HG02678 (cell line): ENCODE measurements around the gene LCE3E.
"Not testable (repeated sequence)": the region's sequence is repeated elsewhere in the genome, so short reads cannot be mapped to it uniquely, and the experiment has no call there.

ENCODE experiments used
- ATAC-seq: cut with Tn5 transposase; IDR thresholded peaks from one replicate; pipeline ENCODE4 v1.9.1; 2021; ENCODE audit warnings: mild to moderate bottlenecking, moderate library complexity; ENCODE audit not compliant: unreplicated experiment

The LCE3E gene, protein sequence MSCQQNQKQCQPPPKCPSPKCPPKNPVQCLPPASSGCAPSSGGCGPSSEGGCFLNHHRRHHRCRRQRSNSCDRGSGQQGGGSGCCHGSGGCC

DNA sequence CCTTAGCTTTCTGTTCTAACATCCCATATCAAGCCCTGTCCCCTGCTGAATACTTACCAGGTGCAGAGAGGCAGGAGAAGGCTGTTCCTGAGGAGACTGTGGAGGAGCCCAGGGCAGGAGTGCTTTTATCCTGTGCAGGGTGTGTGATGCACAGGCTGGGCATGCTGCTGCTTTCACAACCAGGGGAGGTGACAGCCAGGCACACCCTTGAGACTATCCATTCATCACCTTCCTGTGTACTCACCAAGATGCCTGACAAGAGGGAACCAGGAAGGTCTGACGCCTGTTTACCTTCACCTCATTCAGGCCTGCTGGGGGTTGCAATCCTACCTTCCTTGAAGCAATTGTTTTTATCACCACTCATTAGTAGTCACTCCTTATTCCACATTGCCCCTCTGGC lies at the start of gene LCE3E:
Gene LCE3E (minus strand): TSS at position 100 of the 400 bp plus-strand sequence. CDS start 572 bp downstream, outside the sequence.
- ATAC-seq, result no peak

DNA sequence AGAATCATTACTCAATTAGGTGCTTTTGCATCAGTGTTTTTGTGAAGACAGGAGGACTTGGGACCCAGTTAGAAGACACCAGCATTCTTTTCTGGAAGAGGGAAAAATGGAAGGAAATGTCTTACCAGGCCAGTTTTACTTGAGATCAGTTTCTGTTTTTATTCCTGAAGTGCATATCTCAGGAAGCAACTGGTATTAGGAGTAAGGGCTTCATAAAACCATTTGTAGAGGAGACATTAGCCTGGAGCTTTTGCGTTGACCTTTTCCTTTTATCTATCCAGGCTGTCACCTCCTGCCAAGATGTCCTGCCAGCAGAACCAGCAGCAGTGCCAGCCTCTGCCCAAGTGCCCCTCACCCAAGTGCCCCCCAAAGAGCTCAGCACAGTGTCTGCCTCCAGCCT lies 46.9 kb upstream of the LCE3E start, which contains the start of gene LCE3B:
Gene LCE3B (plus strand): TSS at position 301 of the 400 bp plus-strand sequence. CDS start 0 bp downstream, at position 301.
- ATAC-seq, result no peak

DNA sequence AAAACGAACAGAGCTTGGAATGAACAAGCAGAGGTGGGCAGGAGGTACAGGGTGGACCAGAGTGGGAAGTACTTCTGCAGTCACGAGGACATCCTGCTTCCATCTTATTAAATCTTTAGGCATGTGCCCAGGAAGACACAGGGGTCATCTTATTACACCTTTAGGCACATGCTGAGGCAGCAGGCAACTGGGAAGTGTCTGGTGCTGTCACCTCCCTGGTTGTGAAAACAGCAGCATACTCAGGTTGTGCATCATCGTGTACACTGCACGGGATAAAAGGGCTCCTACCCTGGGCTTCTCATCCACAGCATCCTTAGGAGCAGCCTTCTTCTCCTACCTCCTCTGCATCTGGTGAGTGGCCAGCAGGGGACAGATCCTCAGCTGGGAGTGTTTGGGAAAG lies 33.4 kb upstream of the LCE3E start, which contains the start of gene LCE3C:
Gene LCE3C (plus strand): TSS at position 301 of the 400 bp plus-strand sequence. CDS start 498 bp downstream, outside the sequence.
- ATAC-seq, result no peak

DNA sequence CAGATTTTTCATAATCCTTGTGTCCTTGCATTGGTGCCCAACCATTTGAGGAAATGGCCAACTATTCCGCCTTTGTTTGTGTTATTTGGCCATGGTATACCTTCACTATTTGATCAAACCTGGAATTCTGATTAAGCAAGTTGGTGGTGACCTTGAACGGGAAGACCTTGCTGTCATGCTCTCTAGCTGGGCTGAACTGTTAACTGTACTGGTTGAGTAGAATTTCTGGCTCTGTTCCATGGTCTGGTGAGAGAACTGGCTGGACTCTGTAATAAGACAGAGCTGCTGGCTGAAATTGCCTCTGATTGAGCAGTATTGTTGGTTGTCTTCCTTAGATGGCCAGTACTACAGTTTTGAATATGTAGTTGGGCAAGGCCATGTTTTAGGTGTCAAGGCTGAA lies 30.4 kb upstream of the LCE3E start:
- ATAC-seq, result no peak

DNA sequence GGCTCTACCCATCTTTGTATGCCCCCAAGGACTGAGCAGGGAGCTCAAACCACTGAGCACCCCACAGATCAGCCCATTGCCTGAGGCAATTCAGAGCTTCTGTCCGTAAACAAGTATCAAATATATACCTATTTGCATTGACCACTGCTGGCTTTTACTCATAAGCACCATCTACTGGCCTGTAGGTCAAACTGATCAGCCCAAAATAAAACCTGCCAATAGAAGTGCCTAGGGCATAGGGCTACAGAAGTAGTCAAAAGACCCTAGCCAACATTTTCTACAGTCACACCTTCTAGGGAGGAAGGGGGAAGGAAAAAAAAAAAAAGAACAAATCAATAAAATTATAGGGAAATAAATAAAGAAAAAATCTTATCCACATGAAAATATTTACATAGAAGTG lies 19.0 kb upstream of the LCE3E start:
- no peak for ATAC-seq

DNA sequence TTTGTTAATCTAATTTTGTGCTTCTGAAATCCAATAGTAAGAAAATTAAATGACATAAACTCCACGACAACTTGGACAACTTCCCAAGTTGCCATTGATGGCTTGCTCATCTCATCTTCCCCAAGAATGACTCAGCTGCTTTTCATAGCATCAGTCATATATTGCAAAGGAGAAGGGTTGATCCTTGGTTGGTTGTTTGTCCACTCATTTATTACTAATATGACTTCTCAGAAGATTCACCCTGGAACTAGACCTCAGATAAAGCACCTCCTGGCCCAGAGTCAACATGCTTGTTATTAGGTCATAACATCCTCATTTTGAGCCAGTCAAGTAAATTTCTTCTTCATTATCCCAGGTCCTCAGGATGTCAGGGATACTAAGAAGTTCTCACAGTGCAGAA lies 16.1 kb upstream of the LCE3E start:
- no peak for ATAC-seq

DNA sequence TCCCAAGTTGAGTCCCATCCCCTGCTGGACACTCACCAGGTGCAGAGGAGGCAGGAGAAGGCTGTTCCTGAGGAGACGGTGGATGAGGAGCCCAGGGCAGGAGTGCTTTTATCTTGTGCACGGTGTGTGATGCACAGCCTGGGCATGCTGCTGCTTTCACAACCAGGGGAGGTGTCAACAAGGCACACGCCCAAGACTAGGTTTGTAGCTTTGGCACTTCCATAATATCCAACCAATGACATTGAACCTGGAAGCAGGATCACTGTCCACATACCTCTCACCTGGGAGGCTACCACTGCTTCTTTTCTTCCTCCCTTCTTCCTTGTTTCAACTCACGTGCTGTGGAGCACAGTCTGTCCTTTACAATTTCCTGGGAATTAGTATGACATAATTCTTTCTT lies 13.9 kb upstream of the LCE3E start, which contains the start of gene LCE3D:
Gene LCE3D (minus strand): TSS at position 84 of the 400 bp plus-strand sequence. CDS start 580 bp downstream, outside the sequence.
- no peak for ATAC-seq

DNA sequence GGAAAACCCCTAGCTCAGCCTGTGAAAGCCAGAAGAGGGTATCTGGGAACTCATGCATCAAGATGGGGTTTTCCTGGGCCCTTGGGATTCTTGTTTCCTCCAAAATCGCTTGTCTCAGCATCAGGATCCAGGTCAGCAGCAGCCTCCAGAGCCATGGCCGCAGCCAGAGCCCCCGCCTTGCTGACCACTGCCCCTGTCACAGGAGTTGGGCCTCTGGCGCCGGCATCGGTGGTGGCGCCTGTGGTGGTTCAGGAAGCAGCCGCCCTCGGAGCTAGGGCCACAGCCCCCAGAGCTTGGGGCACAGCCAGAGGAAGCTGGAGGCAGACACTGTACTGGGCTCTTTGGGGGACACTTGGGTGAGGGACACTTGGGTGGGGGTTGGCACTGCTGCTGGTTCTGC lies 12.9 kb upstream of the LCE3E start:
- not testable (repeated sequence) for ATAC-seq

DNA sequence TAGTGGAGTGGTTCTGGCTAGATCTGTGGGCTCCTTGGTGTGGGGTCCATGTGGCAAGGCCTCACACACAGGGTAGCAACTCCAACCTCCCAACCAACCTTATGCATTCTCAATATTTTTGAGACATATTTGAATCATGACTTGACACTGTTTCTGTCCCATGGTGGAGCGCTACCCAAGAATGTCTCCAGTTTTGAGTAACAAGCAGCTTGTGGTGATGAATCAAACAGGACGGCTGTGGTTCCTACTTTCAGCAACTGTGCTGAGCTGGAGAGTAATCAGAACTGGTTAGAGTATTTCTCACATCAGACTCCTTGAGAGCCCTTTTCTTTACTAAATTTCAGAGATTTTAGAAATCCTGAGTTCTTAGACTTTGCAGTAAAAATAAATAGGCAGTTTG lies 10.6 kb upstream of the LCE3E start:
- no peak for ATAC-seq

DNA sequence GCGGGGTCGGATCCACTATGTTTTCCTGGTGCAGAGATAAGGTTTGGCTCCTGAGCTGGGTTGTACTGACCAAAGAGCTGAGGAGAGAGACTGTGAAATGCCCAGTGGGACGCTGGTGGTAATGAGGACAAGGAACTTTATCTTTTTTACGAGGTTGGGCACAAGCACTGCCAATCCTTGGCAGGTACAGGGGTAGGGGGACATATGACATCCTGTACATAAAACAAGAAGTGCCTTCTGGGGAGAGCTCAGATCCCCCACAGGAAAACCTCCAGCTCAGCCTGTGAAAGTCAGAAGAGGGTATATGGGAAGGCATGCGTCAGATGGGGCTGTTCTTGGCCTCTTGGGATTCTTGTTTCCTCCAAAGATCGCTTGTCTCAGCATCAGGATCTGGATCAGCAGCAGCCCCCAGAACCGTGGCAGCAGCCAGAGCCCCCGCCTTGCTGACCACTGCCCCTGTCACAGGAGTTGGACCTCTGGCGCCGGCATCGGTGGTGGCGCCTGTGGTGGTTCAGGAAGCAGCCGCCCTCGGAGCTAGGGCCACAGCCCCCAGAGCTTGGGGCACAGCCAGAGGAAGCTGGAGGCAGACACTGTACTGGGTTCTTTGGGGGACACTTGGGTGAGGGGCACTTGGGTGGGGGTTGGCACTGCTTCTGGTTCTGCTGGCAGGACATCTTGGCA lies 905 bp downstream of the LCE3E start:
- ATAC-seq, result no peak

DNA sequence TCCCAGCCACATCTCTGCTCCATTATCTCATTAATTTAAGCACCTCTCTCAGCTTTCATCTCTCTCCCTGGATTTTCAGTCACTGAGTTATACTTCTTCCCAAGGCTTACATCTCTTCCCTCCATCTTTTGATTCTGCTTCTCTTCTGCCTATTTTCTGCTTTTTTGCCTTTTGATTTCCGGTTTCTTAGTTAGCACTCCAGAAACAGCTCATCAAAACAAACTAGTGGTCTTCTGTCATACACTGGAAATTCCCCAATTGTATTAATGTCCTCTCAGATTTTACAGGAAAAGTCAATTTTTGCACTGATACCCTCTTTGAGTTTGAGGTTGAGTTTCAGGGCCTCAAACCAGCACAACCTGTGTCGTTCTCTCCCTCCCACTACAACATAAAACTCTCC lies 1.5 kb downstream of the LCE3E start:
- no peak for ATAC-seq

DNA sequence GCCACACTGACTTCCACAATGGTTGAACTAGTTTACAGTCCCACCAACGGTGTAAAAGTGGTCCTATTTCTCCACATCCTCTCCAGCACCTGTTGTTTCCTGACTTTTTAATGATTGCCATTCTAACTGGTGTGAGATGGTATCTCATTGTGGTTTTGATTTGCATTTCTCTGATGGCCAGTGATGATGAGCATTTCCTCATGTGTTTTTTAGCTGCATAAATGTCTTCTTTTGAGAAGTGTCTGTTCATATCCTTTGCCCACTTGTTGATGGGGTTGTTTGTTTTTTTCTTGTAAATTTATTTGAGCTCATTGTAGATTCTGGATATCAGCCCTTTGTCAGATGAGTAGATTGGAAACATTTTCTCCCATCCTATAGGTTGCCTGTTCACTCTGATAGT lies 18.2 kb downstream of the LCE3E start:
- ATAC-seq, result not testable (repeated sequence)

DNA sequence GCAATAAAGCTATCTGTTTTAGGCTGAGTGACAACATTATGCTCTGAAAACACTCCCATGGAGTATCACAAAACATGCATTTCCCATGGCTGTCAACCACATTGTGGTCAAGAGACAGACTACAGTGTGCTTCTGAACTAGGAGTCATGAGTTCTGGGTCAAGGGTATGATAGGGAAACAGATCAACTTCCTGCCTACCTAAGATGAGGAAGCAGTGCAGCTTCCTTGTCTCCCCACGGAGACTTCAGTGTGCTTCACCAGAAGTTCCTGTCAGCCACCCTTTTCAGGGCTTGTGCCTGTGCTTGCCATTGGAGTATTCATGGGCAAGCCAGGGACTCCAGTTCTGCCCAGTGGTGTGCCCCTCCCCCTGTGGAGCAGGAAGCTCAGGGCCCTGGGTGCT lies 19.9 kb downstream of the LCE3E start:
- ATAC-seq, result no peak

DNA sequence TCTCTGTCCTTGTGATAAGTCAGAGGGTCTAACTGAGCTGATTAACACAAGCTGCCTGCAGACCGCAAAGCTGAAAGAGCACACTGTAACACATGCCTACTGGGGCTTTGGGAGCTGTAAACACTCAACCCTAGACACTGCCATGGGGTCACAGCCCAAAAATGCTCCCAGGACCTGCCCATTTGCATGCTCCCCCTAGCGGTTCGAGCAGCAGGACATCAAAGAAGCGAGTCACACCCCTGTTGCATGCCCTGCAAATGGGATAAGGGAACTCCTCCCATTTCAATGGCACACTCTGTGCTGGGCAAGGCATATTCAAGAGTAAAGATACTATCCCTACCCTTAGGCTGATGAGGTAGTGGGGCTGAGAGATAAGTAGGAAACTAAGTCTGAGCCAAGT lies 22.8 kb downstream of the LCE3E start:
- no peak for ATAC-seq

DNA sequence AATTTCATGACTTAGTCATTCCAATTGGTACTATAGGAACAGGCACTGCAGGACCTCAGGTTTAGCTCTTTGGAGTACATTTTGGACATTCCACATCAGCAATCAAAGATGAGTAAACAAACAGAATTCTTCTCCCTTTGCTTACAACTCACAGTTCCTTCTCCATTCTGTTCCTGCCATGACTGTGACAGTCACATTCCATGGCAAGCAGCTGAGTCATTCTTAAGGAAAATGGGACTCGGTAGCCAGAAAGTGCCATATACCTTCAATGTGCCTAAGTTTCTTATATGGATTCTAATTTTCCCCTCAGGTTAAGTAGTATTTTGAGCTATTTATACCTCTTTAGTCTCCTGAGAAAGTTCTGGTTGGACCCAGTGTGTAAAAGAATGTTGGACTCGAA lies 26.7 kb downstream of the LCE3E start:
- no peak for ATAC-seq

DNA sequence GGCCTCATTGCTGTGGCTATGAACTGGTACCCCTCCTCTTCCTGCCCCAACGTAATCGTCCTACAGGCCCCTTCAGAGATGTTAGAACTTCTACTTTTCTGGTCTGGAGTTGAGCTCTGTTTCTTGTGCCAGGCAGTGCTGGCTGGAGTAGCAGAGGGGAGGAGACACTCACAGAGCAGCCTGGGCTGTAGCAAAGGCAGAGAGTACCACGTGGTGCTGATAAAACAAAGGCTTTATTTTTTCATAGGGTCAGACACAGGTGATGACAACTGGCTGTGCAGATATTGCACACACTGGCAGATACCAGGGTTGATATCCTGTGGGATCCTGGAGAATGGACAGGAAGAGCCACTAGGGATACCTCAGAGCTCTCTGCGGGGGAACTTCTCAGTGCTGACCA lies 29.1 kb downstream of the LCE3E start:
- no peak for ATAC-seq

DNA sequence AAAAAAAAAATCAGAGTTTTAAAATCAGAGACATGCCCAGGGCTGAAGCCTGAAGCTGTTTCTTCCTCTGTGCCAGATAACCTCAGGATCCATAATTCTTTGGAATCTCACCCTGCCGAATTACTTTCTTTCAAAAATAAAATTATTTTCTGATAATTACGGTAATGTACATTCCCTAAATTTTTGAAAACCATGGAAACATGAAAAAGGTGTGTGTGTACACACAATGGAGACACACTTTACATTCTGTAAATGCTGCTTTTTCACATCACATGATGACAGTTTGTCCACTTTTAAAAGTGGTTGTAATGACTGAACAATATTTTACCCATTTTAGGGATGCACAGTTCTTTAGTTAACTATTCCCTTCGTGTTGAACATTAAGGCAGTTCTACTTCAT lies 30.8 kb downstream of the LCE3E start:
- ATAC-seq, result no peak

DNA sequence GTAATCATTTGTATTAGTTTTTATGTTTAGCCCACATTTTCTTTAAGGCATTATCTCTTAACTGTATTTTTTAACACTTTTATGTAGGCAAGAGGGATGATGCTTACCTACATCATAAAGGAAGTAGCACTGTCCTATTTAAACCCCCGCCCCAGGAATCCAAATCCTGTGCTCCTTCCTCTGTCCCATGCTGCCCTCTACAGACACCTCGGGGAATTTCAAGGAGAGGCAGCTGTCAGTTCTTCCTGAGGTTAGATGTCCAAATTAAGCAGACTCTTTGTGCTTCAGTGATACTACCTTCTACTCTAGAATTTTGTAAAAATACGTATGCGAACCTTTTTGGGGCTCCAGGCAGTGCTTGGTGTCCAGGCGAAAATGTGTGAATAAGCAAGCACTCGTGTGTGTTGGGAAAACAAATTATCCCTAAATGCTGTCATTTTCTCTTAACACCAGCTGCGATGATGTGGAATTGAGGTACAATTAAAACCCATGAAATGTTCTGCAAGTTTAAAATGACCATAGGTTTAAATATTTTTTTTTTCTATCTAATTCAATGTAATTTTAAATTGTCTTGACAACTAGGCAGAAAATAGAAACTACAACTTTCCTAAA lies 33.1 kb downstream of the LCE3E start:
- no peak for ATAC-seq

DNA sequence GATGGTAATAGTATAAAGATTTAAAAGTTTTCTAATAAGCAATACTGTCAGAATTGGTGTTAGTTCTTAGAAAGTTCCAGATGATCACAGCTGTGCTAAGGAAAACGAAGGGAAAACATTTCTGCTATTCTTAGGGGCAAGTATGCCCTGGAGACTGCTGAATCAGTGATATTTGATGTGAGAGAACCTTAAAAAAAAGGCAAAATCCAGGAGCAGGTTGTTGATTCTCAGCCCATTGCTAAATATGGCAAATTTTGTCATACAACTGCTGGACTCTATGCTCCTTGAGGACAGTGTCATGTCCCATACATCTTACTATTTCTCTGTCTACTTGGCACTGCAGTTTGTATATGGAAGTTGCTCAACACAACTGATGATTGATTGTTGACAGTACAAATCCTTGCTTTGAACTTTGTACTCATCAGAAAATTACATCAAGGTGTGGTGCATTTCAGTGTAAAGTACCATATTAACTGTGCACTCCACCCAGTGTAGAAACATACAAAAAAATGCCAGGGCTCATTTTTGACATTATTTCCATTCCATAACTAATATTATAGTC lies 41.4 kb downstream of the LCE3E start:
- no peak for ATAC-seq

DNA sequence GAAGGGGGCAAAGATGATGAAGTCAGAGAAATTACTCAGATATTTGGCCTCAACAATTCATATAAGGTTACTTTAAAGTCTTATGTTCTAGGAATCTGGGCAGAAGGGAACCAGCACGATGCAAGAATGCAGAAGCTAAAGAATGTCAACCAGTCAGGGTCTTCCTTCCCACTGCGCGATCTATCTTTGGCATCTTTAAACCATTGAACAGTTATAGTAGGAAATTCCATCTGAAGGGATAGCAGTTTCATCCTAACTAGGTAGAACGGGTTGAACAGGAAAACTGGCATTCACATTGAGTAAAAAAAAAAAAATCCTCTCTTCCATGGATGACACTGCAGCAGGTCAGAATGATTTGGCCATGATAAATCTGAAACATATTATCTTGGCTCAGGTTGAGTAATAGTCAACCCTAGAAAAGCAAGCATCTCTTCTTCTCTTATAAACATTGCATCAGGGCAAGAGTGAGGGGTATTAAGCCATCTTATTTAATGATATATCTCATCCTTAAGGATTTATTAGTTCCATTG lies 46.0 kb downstream of the LCE3E start:
- no peak for ATAC-seq

DNA sequence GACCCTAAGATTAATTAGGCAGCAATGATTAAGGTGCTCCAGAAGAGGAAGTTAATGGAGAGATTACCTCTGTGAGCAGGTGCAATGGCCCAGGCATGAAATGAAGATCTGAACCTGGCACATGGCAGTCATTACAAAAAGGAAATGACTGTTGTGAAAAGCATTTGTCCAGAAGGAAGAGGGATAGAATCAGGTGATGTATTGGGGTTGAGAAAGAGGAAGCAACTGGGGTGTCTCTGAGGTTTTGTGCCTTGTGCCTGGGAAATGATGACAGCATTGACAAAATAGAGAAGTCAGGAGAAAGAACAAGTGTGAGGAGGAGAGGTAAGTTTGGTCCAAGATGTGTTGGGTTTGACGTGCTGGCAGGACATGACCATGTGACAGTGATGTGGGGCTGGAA lies 46.7 kb downstream of the LCE3E start:
- no peak for ATAC-seq
